HEK293T (cell line): Measurements from ENCODE around the gene POLA1.

Experiments used
- ARNT ChIP-seq: fragments of 450-650 bp; IDR thresholded peaks from 2 replicates; pipeline ENCODE4 v1.6.1; 2017; ENCODE audit warnings: mild to moderate bottlenecking
- CTBP1 ChIP-seq: fragments of 450-650 bp; IDR thresholded peaks from 2 replicates; pipeline ENCODE4 v1.6.1; 2016; ENCODE audit warnings: borderline replicate concordance
- FOXA1 ChIP-seq: fragments of 450-650 bp; IDR thresholded peaks from 2 replicates; pipeline ENCODE4 v1.6.1; 2016; ENCODE audit warnings: mild to moderate bottlenecking
- SP1 ChIP-seq: fragments of 450-650 bp; IDR thresholded peaks from 2 replicates; pipeline ENCODE4 v1.6.1; 2017
- SUZ12 ChIP-seq: fragments of 450-650 bp; IDR thresholded peaks from 2 replicates; pipeline ENCODE4 v1.6.1; 2016; ENCODE audit warnings: mild to moderate bottlenecking

GRCh38 chrX:24767557-24767956 is 73.8 kb downstream of the POLA1 start:
- TF ChIP-seq CTBP1 (no peak), ARNT (no peak), SUZ12 (no peak), SP1 (no peak), FOXA1 (no peak)
